Activated naive CD8-positive, alpha-beta T cell treated with anti-CD3 and anti-CD28 coated beads for 36 hours (primary cell): Measurements from ENCODE around the gene VAC14. TPM values are rescaled to one million over a fixed set of nuclear protein-coding genes. Genes with fewer than 3 reads are reported as not detected.

Experiments
- DNase-seq: peaks from one replicate; pipeline ENCODE4 v3.0.0; 2021
- H3K27ac Mint-ChIP-seq: one replicate; pipeline ENCODE4 v1.8.0; 2022; ENCODE audit warnings: mild to moderate bottlenecking, moderate library complexity, mixed read lengths
- H3K27me3 Mint-ChIP-seq: one replicate; pipeline ENCODE4 v1.8.0; 2022; ENCODE audit warnings: mild to moderate bottlenecking, mixed read lengths
- H3K36me3 Mint-ChIP-seq: one replicate; pipeline ENCODE4 v1.8.0; 2021; ENCODE audit warnings: mild to moderate bottlenecking, mixed read lengths
- H3K4me1 Mint-ChIP-seq: one replicate; pipeline ENCODE4 v1.8.0; 2021; ENCODE audit warnings: mixed read lengths
- H3K4me3 Mint-ChIP-seq: one replicate; pipeline ENCODE4 v1.8.0; 2022; ENCODE audit warnings: mild to moderate bottlenecking, moderate library complexity, mixed read lengths
- H3K9me3 Mint-ChIP-seq: one replicate; pipeline ENCODE4 v1.8.0; 2022; ENCODE audit warnings: mixed read lengths
- total RNA-seq, 2 experiments: library from RNA; stranded (reverse); gene quantifications; one replicate each; pipeline ENCODE4 v1.2.3, GENCODE V29; 2021

VAC14 gene
- total RNA-seq, 2 experiments from 2014 or later, result 36.0 to 37.5 TPM

GRCh38 chr16:70688246-70688742 is 112.7 kb downstream of the VAC14 start:
- H3K27me3 Mint-ChIP-seq, result peaks cover 4% of the 10 kb centered on the region
- H3K9me3 Mint-ChIP-seq, result no peaks in the 10 kb centered on the region
- peaks cover 11% of the 10 kb centered on the region for H3K4me1 Mint-ChIP-seq
- H3K36me3 Mint-ChIP-seq, result no peaks in the 10 kb centered on the region
- H3K27ac Mint-ChIP-seq, result no peak overlapping the region
- H3K4me3 Mint-ChIP-seq, result no peak overlapping the region
- no peak for DNase-seq

GRCh38 chr16:70687671-70688245 is 113.2 kb downstream of the VAC14 start:
- H3K4me1 Mint-ChIP-seq, result peaks cover 9% of the 10 kb centered on the region
- H3K27ac Mint-ChIP-seq, result no peak overlapping the region
- peaks cover 4% of the 10 kb centered on the region for H3K27me3 Mint-ChIP-seq
- H3K36me3 Mint-ChIP-seq, result no peaks in the 10 kb centered on the region
- no peaks in the 10 kb centered on the region for H3K9me3 Mint-ChIP-seq
- H3K4me3 Mint-ChIP-seq, result no peak overlapping the region
- no peak for DNase-seq

- H3K9me3 Mint-ChIP-seq, result no peaks in the 10 kb centered on the region
- no peak for DNase-seq
- H3K4me1 Mint-ChIP-seq, result peaks cover 9% of the 10 kb centered on the region
- no peak overlapping the region for H3K27ac Mint-ChIP-seq
- H3K4me3 Mint-ChIP-seq, result peak overlapping the region; percentile 45
- peaks cover 4% of the 10 kb centered on the region for H3K27me3 Mint-ChIP-seq
- H3K36me3 Mint-ChIP-seq, result no peaks in the 10 kb centered on the region
Observed at GRCh38 chr16:70687102-70687511, 113.9 kb downstream of the VAC14 start.

DNA sequence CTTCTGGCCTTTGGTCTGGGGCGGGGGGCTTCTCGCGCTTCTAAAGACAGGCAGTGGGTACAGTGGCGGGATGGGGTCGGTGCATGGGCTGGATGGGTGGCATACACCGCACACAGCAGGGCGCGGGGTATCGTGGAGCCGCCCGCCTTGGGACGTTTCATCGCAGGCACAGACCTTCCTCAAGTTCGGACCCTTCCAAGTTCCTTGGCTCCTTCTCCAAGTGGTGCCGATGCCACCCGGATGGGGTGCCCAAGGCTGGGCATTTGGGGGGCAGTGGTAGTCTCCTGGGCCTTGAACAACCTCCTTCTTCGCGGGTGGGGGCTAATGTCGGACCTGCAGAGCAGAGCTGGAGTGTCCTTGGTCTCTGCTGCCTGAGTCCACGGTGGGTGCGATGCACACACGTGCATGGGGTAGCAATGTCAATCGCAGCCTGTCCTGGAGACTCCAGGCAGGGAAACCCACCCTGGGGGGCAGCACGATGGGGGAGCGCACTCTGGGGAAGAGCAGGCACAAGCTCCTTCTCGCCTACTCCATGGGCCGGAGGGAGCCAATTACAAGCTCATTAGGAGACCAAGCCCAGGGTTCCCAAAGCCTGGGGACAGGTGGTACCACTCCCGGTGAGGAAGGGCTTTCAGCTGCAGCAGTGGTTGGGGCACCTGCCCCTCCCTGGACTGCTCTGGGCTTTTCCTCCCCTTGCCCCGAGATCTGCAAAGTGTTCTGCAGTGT is 114.4 kb downstream of the VAC14 start:
- Mint-ChIP-seq H3K27ac (peak overlapping the region; percentile 48), H3K4me1 (peaks cover 9% of the 10 kb centered on the region), H3K4me3 (peak overlapping the region; percentile 54), H3K9me3 (no peaks in the 10 kb centered on the region), H3K27me3 (peaks cover 4% of the 10 kb centered on the region), H3K36me3 (no peaks in the 10 kb centered on the region)
- no peak for DNase-seq

DNA sequence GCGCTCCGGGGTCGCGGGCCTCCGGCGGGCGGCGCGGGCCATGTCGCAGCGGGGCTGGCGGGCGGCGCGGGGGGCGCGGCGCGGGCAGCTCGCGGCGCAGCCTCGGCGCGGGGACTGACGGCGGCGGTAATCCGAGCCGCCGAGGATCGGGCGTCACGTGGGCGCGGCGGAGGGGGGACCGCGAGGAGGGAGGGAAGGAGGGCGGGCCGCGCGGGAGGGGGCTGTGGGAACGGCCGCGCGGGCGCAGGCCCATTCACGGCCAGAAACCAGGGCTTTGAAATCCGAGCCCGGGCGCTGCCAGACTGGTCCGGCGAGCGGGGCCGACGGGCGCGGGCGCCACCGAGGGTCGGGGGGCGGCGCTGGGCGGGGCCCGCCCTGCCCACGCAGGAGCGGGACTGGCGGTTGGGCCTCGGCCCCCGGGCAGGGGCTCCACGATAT is 115.0 kb downstream of the VAC14 start, which contains the start of gene MTSS2:
Gene MTSS2, minus strand, starts transcription at position 116 of the 438 bp plus-strand sequence. CDS start 262 bp downstream, outside the sequence.
- DNase-seq, result peak; percentile 52
- H3K4me1 Mint-ChIP-seq, result peaks cover 12% of the 10 kb centered on the region
- no peaks in the 10 kb centered on the region for H3K9me3 Mint-ChIP-seq
- peak within 1 kb of the TSS; percentile 77 for H3K4me3 Mint-ChIP-seq
- H3K27ac Mint-ChIP-seq, result peak within 1 kb of the TSS; percentile 48
- no peaks in the 10 kb centered on the region for H3K36me3 Mint-ChIP-seq
- peaks cover 4% of the 10 kb centered on the region for H3K27me3 Mint-ChIP-seq

DNA sequence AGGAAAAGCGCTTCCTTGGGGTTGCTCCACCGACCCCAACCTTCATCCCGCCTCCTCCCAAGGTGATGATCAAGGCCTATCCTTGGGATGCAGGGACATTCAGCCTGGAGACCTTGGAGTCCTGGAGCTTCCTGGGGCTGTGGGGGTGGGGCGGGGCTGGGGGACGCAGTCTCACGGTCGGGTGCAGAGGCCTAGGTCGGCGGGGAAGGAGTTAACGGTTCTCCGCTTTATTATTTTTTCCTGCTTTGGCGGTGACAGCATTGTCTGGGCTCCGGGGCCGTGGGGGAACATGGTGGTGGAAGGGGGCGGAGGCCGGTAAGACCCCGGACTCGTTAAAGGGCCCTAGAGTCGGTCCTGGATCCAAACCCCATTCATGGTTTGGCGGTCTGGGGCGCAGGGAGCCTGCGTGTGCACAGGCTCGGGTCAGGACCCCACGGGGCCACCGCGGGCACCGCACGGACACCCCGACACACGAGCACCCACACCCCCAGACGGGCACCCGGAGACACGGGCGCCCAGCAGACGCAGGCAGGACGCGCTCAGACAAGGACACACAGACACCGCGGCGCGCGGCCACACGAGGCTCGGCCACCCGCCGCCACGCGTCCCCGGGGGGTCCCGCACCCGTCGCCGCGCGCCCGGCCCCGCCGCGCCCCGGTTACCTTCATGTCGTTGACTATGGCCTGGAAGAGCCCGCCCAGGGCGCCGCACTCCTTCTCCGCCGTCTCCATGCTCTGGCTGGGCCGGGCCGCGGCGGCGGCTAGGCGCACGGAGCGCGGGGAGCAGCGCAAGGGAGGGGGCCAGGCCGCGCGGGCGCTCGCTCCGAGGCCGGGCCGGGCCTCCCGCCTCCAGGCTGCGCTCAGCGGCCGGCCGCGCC is 115.7 kb downstream of the VAC14 start:
- Mint-ChIP-seq H3K9me3 (no peaks in the 10 kb centered on the region), H3K27me3 (peaks cover 4% of the 10 kb centered on the region), H3K36me3 (no peaks in the 10 kb centered on the region), H3K27ac (no peak overlapping the region), H3K4me1 (peaks cover 13% of the 10 kb centered on the region), H3K4me3 (peak overlapping the region; percentile 77)
- peak; percentile 25 for DNase-seq

GRCh38 chr16:70684146-70685060 is 116.6 kb downstream of the VAC14 start:
- no peaks in the 10 kb centered on the region for H3K36me3 Mint-ChIP-seq
- H3K4me3 Mint-ChIP-seq, result peak overlapping the region; percentile 77
- peaks cover 13% of the 10 kb centered on the region for H3K4me1 Mint-ChIP-seq
- no peak overlapping the region for H3K27ac Mint-ChIP-seq
- no peak for DNase-seq
- H3K27me3 Mint-ChIP-seq, result peaks cover 4% of the 10 kb centered on the region
- H3K9me3 Mint-ChIP-seq, result no peaks in the 10 kb centered on the region

DNA sequence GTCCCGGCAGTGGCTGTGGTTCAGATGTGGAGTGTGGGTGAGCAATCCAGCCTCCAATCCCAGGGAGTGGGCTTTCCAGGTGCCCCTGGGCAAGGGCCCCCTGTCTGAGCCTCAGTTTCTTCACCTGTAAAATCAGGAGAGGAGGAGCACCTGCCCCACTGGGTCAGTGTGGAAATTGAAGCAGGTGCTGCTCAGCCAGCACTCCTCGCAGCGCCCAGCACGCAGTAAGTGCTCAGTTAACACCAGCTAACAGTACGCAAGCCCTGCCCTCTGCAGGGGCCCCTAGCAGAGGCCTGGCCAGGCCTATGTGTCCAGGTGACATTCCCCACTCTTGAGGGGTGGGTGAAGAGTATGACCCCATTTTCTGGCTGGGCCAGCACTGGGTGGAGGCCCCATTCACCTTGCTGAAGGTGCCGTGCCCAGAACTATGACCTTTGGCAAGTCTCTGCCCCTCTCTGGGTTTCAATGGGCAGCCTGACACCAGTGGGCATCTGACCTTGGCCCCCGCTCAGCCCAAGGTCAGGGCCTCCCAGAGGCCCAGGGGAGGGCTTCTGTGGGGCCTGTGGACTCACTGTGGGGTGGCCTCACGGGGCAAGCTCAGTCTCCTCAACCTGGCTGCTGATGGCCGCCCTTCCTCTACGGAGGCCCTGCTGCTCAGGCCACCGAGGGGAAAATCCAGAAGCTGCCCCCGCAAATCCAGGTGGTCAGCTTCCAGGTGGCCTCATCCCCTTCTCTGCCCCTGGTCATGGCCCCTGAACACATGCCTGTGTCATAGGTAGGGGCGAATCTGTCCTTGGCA is 117.6 kb downstream of the VAC14 start:
- H3K27ac Mint-ChIP-seq, result no peak overlapping the region
- no peak overlapping the region for H3K4me3 Mint-ChIP-seq

DNA sequence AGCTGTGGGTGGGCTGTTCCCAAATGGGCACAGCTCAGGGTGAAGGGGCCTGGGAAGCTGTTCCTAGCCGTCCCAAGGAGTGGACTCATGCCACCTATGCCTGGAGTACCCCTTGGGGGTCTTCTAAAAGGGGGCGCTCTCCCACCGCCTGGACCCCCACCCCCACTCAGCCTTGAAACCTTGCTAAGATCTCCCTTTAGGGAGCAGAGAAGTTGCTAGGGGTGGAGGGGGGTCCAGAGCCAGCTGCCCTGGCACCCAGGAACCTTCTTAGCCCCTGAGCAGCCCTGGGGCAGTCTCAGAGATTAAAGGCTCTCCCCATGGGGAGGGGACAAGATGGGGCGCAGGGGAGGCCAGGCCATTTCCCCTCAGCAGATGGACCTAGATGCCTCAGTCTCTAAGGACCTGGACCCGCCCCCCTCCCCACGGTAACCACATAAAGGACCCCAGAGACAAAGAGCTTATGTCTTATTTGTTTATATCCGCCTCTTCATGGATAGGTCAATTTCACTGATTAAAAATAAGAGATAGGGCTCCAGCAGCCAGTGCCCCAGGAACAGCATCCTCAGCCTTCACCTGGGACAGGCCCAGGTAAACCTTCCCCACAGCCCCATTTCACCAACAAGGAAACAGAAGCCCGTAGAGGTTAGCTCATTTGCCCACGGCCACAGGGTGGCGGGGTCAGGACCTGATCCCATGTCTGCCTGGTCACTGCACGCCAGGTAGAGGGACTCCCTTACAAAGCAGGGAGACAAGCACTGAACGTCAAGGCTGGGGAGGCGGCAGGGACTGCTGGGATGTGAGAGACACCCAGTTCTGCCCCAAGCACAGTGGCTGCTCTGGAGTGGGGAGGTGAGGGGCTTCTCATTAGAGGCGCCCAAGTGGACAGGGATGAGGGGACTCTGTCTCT is 118.5 kb downstream of the VAC14 start:
- peaks cover 4% of the 10 kb centered on the region for H3K27me3 Mint-ChIP-seq

More for the DNA sequence above, 117.6 kb downstream of the VAC14 start:
- Mint-ChIP-seq H3K4me1 (peaks cover 13% of the 10 kb centered on the region), H3K9me3 (no peaks in the 10 kb centered on the region), H3K27me3 (peaks cover 4% of the 10 kb centered on the region), H3K36me3 (no peaks in the 10 kb centered on the region)
- no peak for DNase-seq

DNA sequence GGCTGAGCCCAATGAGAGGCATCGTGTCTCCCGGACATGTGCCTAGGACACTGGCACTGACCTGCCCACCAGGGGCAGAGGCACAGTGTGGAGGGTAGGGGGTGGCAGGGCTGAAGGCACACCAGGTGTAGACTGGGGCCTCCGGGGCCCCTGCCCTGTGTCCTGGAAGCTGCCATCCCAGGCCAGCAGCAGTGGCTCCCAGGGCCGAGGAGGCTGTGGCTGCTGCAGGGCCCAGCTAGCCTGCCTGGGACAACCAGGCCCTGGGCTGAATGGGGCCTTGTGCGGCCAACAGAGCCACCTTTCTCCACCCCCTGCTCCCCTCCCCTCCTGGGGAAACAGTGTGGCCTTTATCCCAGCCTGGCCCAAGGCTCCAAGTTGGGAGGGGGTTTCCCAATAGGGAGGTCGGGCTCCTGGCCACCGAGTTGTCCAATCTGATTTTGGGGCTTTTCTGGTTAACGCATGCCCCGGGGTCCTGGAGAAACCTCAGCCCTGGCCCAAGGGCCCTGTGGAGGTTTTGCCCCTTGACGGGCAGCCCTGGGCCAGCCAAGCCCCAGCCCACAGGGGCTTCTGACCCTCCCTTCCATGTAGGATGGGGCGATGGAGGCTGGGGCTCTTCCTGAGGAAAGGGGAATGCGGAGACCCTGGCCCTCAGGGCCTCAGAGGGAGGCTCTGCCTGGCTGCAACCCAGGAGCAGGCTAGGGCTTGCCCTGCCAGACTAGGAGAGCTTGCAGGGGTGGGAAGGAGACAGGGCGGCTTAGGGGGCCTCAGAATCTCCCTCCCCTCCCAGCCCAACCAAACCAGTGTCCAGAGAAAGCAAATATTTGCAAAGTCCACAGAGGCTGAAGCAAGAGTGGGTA is 119.3 kb downstream of the VAC14 start:
- no peak for DNase-seq
- Mint-ChIP-seq H3K27me3 (peaks cover 4% of the 10 kb centered on the region), H3K36me3 (no peaks in the 10 kb centered on the region), H3K27ac (no peak overlapping the region), H3K4me1 (peaks cover 13% of the 10 kb centered on the region), H3K4me3 (no peak overlapping the region), H3K9me3 (no peaks in the 10 kb centered on the region)

More for the DNA sequence above, 118.5 kb downstream of the VAC14 start:
- no peak for DNase-seq
- Mint-ChIP-seq H3K4me3 (no peak overlapping the region), H3K27ac (no peak overlapping the region), H3K4me1 (peaks cover 13% of the 10 kb centered on the region), H3K9me3 (no peaks in the 10 kb centered on the region), H3K36me3 (no peaks in the 10 kb centered on the region)

DNA sequence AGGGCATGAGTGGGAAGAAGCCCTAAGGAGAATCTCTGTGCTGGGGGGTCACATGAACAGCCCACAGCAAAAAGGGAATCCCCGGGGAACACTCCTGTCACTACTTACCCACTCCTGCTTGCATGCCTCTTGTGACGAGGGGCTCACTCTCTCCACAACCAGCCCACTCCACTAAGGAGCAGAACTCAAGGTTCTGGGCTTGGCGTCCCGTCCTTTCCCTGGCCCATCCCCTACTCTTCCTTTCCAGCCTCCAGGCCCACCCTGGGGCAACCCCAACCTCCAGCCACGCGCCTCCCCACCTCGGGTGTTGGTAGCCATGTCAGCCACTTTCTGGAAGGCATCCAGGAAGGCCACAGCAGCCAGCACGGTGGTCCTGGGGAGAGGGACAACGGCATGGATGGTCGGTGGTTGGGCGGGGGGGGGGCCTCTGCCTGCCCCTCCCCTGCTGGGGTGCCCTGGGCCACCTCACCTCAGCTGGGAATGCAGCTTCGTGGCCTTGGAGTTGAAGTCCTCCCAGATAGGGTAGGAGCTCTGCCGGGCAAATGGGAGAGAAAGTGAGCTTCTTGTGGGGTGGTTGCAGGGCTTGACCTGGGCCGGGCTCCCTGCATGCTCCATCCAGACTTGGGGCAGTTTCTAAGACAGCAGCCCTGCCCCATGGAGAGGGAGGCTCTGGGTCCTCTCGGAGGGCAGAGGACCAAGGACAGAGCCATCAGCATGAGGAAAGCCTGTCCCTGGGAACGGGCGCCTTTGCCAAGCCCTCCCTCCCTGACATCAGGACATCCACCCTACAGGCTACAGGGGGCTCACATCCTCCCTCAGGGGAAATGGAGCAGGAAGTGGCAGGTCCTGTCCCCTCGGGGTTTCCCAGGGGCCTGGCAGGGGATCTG is 120.2 kb downstream of the VAC14 start:
- DNase-seq, result no peak
- Mint-ChIP-seq H3K9me3 (no peaks in the 10 kb centered on the region), H3K36me3 (no peaks in the 10 kb centered on the region), H3K4me1 (peaks cover 13% of the 10 kb centered on the region), H3K27me3 (peaks cover 4% of the 10 kb centered on the region), H3K4me3 (no peak overlapping the region), H3K27ac (no peak overlapping the region)
